ENCODE data around the gene BACE1. TPM values are rescaled to one million over a fixed set of nuclear protein-coding genes. Genes with fewer than 3 reads are reported as not detected.

Gene BACE1
- total and polyA plus RNA-seq, 2 donors (not counting 3 experiments of a cell fraction or from before 2014, with no cell fraction given) = 28.8 to 29.6 TPM

DNA sequence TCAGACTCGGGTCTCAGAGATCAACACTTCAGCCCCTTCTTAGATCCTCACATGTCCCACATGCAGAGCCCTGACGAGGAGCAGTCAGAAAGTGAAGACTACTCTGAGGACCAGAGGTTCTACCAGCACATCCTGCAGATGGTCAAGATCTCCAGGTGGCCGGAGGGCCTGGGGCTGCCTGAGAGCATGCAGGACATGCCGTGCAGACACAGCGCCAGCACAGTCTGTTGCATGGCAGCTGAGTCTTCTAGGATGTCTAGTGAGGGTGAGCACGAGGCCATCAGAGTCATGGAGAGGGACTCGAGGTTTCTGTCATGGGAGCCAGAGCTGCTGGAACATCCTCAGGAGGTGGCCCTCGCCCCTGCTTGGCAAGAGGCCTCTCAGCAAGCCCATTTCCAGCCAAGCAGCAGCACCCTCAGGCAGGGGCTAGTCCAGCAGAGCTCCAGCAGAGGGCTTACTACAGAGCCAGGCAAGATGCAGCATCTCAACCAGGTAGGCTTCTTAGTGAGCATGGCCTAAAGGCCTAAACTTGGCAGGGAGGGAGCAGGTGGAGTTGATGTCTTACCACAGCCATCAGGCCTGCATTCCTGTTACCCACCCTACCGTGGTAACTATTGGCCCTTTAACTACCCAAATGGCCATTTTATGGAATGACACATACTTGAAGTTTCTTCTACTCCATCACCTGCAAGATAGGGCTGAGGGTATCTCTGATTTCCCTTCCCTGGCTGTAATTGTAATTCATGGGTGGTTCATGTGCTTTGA lies 40.3 kb upstream of the BACE1 start:
- dilution Hi-C loops (cut with MboI; ENCODE audit: extremely low pct_ligation_motif_present, low sequenced_read_pairs) (no loop called here), intact Hi-C loops (cut with micrococcal nuclease) (no loop called here)
- no peaks in the 10 kb centered on the region for H3K9me1 ChIP-seq (replicated peaks; ENCODE audit: control insufficient read depth, extremely low read depth, insufficient read depth, low read length)
- H3K4me1 ChIP-seq (ENCODE audit: control insufficient read depth, extremely low read depth, insufficient read depth, low read length) = no peaks in the 10 kb centered on the region
- no peak overlapping the region for H3K27ac ChIP-seq (ENCODE audit: insufficient read depth, low read depth, low read length)
- CTCF ChIA-PET = interaction anchor here (0.8 kb wide), 2 partner anchors 11 to 70 kb away, joined by 3 read pairs; no protein-coding TSS in a partner anchor
- TF ChIP-seq EZH2 (IDR thresholded peaks at IDR 0.05; ENCODE audit: borderline replicate concordance, low read depth, low read length, severe bottlenecking) (no peak), JUN (IDR thresholded peaks at IDR 0.05; ENCODE audit: borderline replicate concordance, insufficient read depth, insufficient read length, low read depth) (no peak), GATA2 (IDR thresholded peaks at IDR 0.05; ENCODE audit: insufficient read depth, insufficient read length, low read depth, low read length) (no peak), POLR2AphosphoS5 (IDR thresholded peaks at IDR 0.05; ENCODE audit: insufficient read depth, low read depth, low read length) (no peak), MYC (IDR thresholded peaks at IDR 0.05; ENCODE audit: low read depth, low read length) (no peak), FOS (IDR thresholded peaks at IDR 0.05; ENCODE audit: borderline replicate concordance, insufficient read depth, low read length) (no peak), POLR2A (IDR thresholded peaks at IDR 0.05; ENCODE audit: low read depth, low read length) (no peak)
- TF ChIP-seq, protein P1, sequence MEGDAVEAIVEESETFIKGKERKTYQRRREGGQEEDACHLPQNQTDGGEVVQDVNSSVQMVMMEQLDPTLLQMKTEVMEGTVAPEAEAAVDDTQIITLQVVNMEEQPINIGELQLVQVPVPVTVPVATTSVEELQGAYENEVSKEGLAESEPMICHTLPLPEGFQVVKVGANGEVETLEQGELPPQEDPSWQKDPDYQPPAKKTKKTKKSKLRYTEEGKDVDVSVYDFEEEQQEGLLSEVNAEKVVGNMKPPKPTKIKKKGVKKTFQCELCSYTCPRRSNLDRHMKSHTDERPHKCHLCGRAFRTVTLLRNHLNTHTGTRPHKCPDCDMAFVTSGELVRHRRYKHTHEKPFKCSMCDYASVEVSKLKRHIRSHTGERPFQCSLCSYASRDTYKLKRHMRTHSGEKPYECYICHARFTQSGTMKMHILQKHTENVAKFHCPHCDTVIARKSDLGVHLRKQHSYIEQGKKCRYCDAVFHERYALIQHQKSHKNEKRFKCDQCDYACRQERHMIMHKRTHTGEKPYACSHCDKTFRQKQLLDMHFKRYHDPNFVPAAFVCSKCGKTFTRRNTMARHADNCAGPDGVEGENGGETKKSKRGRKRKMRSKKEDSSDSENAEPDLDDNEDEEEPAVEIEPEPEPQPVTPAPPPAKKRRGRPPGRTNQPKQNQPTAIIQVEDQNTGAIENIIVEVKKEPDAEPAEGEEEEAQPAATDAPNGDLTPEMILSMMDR (IDR thresholded peaks at IDR 0.05; ENCODE audit: extremely low read depth in 1 of 2, insufficient read depth in 1 of 2, low read depth in 1 of 2, low read length in 2 of 2) = no peak
- TF ChIP-seq, protein P2, sequence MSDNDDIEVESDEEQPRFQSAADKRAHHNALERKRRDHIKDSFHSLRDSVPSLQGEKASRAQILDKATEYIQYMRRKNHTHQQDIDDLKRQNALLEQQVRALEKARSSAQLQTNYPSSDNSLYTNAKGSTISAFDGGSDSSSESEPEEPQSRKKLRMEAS (IDR thresholded peaks at IDR 0.05; ENCODE audit: insufficient read depth, insufficient read length) = no peak
- no peak overlapping the region for H3K4me2 ChIP-seq (ENCODE audit: insufficient read depth, low read length)
- POLR2A ChIA-PET = no interaction called here
- H2AFZ ChIP-seq (ENCODE audit: low read depth, low read length) = no peak overlapping the region
- H3K36me3 ChIP-seq (ENCODE audit: control insufficient read depth in 2 of 2, extremely low read depth in 1 of 2, insufficient read depth in 2 of 2, low read length in 2 of 2) = peaks cover 11 to 23% of the 10 kb centered on the region in 2 experiments
- no peaks in the 10 kb centered on the region for H3K79me2 ChIP-seq (ENCODE audit: control insufficient read depth, insufficient read depth, low read length)
- no peaks in the 10 kb centered on the region for H3K9me3 ChIP-seq (replicated peaks; ENCODE audit: control insufficient read depth, insufficient read depth, low read length)
- H4K20me1 ChIP-seq (replicated peaks; ENCODE audit: control insufficient read depth, extremely low read depth, insufficient read depth, low read length) = no peaks in the 10 kb centered on the region
- H3K27me3 ChIP-seq (ENCODE audit: control insufficient read depth in 2 of 2, insufficient read depth in 2 of 2, low read length in 2 of 2) = no peaks in the 10 kb centered on the region
- no peak for FAIRE-seq
- BruUV-seq (replicated peaks) = no TSS peak
- H3K9ac ChIP-seq (replicated peaks; ENCODE audit: extremely low read depth, insufficient read depth, low read length) = no peak overlapping the region
- H3K4me3 ChIP-seq (replicated peaks in 1 of 3; ENCODE audit: insufficient read depth in 1 of 3, low read depth in 1 of 3, low read length in 3 of 3) = no peak overlapping the region
- DNase-seq (ENCODE audit: low read depth, low spot score) = no peak

Measured in endothelial cell of umbilical vein (primary cell).